Mucosa of gallbladder (tissue), 1 donor: ENCODE measurements around the gene IGF1R. TPM values are rescaled to one million over a fixed set of nuclear protein-coding genes. Genes with fewer than 3 reads are reported as not detected.

Experiments used
- DNase-seq: peaks from one replicate; pipeline ENCODE4 v3.0.0-alpha.2; 2020; ENCODE audit warnings: low spot score
- total RNA-seq: library from RNA; stranded (reverse); gene quantifications from one replicate; pipeline ENCODE4 v1.2.1, GENCODE V29; 2021
- donor health status: DM: no; HTN: no; CAD: no.

Gene IGF1R
- total RNA-seq, 1 donor from 2014 or later = 46.9 TPM

DNA sequence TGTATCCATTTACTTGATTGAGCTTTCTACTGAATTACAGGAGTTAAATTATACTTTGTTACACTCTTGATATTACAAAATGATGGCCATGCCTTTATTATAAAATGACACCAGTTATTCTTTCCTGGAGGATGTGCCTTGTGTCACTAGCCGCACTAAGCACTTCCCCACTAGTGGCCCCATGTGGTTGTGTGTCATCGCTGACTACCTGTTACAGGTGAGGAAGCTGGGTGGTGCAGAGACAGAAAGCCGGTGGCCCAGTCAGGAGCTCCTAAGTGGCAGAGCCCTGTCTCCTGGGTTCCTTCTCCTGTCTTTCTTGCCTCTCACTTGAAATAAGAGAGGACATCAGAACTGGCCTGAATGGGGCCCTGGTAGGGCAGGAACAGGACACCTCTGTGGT, 96.8 kb downstream of the IGF1R start:
- no peak for DNase-seq

DNA sequence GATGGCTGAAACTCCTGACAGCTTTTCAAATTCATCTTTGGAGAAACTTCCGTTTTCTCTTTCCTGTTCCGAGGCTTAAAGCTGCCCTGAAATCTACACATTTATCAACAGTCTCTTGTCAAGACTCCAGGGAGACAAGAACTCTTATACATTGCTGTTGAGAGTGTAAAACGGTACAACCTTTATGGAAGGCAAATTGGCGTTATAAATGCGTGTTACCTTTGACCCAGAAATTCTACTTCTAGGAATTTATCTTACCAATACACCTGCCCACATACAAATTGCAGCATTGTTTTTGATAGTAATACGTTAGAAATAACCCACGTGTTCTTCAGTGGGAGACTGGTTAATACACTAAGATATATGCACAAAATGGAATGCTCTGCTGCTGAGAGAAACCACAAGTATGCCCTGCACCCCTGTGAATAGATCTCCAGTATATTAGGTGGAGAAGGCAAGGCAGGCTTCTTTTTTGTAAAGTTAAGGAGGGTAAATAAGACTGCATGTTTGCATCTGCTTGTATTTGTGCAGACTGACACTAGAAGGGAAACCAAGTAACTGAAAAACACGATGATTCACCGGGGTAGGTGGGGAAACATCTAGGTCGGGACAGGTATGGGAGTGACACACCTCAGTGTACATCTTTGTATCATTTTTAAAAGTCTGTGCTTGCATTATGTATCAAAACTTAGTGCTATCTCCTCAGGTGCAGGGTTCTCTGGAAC, 97.5 kb downstream of the IGF1R start:
- no peak for DNase-seq

DNA sequence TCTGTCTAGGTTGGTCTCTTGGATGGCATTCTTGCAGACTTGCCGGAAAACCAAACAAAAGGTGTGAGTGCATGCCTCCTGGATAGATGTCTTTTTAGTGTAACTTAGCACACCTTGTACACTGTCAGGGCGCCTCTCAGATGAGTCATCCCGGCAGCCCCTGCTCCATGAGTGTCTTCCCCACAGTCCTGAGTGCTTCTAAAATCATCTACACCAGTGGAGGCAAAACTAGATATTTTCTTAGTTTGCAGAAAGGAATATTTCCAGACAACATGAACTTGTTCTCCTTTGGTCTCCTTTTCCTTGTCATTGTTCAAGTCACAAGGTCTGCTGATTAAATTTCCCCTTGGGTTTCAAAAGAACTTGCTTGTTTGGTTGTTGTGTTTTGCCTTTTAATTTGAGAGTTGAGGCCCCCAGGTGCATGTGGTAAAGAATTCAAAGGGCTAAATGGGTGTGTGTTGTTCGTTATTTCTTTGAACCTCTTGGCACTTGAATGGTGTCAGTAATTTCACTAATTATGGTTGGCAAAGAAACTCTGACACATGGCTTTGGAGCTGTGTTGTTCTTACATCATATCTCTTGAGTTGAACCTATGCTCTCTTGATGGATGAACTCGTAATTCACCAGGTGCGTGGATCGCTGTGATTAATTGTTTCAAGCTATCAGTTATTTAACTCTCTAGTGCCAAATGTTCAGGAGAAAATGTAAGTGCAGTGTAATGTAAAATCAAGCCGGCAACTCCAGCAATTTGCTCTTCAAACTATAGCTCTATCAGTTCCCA, 98.2 kb downstream of the IGF1R start:
- DNase-seq = no peak

DNA sequence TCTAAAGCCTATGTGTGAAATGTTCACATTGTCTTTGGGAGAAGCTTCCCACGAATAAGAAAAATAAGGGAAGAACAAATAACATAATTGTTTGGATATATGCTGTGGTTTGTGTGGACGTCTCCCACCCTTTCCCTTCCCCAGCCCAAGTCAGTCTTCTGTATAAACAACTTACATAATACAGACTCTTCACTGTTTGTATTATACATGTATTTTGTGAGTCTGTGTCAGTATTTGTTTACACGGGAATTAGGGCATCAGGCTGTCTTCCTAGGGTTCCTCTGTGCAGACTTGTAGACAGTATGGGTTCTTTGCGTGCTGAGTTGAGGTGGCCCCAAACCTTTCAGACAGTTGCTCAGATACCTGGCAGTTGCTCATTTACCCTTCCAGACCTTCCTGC, 103.4 kb downstream of the IGF1R start:
- DNase-seq = no peak

DNA sequence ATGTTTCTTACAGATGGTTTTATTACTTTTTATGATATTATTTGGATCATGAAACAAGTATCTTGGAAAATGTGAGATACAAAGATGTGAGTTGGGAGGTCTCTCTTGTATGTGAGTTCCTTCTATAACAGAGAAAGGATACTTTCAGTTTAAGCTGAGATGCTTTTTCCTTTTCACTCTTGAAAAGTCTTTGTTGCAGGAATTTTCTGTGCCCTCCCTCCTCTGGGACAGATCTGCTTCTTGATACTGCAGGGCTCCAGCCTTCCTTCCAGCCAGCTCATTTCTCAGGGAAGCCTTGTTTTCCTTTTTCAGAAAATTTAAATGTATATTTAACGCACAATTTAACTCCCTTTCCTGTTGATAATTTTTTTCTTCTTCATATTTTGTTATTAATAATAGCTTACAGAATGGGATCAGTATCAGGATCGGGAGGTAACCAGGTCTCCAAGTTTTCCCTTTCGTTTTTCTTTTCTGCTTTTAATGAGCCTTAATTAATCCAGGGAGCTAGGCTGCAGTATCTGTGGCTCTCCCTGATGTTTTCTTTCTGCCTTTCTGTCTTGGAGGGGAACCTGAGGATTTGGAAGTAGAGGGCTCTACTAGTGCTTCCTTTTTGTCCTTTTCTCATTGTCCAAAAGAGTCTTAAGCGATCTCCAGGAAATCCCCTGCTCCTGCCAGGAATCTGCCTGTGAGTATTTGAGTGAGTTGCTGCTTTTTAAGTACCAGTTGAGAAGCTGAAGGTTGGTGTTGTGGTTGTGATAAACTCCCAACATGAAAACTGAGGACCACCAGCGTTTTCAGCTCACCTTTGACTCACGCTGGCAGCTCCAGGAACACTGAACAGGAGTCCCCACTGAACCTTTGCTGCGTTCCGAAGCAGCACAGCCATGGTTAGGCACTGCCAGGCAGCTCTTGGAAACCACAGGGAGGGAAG, 105.7 kb downstream of the IGF1R start:
- no peak for DNase-seq

DNA sequence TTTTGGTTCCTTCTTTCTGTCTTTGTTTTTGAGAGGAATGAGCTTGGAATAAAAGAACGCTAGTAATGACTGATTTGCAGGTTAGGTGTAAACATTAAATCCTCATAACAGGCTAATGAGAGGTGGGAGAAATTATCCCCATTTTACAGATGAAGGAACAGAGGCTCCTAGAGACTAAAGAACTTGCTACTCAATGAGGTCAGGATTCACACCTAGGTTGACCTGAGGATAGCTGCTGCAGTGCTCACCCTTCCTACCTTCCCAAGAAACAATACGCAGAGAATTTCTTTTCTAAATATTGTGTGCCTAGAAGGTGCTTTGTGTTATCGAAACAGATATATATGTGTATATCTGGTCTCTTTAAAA, 106.3 kb downstream of the IGF1R start:
- DNase-seq = no peak

DNA sequence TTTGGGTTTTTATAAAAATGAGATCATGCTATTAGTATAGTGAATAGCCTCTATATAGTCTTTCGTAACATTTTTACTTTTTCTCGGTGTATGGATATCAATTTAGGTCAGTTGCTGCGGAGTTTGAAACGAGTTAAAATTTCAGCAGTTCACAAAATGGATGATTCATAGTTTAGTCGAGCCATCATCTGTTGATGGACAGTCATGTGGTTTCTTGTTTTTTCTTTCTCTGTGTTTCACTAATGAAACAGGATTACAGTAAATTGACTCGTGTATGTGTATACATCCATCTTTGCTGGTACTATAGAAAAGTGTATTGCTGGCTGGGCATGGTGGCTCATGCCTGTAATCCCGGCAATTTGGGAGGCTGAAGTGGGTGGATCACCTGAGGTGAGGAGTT, 106.8 kb downstream of the IGF1R start:
- DNase-seq = no peak

DNA sequence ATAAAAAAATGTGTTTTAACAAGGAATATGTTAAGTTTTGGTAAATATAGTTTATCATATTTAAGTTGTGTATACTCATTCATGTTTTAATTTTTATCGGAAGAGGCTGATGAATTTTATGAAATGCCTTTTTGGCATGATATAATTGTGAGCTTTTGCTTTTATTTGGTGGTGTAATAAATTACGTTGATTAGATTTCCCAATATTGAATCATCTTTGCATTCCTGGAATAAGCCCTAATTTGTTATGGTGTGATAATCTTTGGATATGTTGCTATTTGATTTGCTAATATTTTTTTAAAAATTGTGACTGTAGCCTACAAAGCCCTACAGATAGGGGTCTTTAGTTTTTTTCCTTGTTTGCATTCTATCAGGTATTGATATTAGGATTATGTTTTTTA, 107.4 kb downstream of the IGF1R start:
- DNase-seq = no peak

DNA sequence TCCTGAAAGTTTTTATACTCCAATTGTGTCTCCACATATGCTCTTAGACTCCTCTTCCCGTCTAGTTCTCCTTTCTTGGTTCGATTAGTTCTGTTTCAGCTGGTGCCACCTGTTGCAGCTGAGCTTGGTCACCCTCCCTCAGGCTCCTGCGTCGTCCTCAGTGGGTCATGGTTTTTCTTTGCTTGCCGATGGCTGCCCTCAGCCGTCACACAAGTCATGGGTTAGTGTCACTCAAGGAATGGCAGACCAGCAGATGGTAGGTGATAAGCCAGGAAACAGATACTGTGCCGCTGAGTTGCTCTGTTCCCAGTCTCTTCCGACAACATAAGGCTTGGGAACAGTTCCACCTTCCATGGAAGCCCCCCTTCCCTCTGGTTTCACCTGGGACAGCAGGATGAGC, 109.9 kb downstream of the IGF1R start:
- DNase-seq = no peak

DNA sequence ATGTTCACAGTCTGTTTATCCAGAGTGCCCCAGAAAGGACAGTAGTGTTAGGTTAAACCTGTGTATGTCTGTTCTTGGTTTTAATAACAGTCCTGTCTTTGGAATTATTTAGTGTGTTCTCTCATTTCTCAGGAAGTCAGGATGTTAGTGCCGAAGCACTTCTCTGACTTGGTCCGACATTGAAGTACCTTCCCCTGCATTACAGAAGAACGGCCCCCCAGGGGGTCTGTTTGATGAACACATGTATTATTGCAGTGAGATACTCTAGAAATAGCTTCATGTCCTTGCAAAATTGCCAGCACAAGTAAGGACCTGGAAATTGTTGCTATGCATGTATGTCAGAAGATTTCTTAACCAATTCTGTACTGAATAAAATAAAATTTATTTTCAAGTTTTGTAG, 110.9 kb downstream of the IGF1R start:
- DNase-seq = no peak

DNA sequence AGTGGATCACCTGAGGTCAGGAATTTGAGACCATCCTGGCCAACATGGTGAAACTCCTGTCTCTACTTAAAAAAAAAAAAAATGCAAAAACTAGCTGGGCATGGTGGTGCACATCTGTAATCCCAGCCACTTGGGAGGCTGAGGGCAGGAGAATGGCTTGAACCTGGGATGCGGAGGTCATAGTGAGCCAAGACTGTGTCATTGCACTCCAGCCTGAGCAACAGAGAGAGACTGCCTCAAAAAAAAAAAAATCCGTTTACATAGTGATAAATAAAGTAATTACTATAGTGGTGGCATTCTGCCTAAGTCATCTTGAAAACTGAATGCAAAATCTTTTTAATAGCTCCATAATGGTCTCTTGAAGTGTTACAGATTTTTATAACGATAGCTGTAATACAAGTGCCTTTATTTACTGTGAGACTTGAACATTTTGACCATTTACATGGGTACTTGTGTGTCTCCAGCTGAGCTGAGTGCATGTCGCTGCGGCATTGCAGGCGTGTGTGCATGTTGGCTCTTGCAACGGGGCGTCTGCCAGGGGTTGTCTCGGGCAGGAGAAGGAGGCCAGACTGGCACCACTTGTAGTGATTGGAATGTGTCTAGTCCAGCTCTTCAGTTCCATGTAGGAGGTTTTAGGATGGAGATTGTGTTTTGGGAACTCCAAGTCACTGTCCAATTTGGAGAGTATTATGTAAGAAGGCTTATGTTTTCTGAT, 111.9 kb downstream of the IGF1R start:
- DNase-seq = no peak

DNA sequence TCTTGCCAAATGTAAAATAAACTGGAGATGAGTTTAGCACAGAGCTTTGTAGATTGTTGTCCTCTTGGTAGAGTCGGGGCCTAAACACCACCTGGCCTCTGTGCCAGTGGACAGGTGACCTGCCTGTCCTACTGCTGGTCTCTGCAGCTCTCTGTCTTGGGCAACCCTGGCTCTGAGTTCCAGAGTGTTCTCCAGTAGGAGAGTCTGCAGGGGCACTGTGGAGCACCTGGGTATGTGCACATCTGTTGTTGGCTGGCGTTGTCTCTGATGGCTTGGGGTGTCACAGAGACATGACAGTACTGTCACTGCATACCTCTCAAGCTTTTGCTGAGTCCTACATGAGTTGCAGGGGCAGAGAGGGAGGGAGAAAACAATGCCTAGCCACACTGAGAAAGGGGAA, 112.6 kb downstream of the IGF1R start:
- DNase-seq = no peak

DNA sequence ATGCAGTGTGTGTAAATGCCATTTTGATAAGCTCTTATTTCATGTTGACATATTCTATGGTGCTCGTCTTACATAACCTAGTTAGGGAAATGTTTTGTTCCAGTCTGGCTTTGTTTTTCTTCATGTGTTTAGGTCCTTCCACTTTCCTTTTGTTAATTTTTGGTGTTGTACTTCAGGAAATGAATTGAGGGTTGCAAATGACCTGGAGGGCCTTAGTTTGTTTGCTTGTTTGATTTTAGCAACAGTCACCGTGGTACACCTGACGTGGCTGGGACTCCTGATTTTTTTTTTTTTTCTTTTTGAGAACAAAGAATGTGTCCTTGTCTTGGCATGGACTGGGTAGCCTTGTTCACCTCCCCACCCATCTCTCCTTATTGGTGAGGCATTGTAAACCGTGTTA, 114.8 kb downstream of the IGF1R start:
- no peak for DNase-seq

DNA sequence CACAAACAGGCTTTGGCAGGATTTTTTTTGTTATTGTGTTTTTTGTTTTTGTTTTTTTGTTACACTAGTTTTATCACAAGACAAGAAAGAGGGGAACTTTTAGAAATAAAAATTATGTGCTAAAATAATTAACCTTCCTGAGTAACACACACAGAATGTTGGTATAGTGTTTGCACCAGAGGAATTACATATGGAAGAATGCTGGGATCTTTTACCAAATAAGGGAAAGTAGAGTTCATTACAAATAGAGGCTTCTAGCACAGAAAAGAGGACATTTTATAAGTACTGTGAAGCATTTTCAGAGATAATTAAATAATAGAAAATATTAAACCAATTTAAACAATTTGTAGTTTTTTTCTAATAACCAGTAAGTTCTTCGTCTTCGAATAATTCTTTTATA, 116.0 kb downstream of the IGF1R start:
- no peak for DNase-seq

DNA sequence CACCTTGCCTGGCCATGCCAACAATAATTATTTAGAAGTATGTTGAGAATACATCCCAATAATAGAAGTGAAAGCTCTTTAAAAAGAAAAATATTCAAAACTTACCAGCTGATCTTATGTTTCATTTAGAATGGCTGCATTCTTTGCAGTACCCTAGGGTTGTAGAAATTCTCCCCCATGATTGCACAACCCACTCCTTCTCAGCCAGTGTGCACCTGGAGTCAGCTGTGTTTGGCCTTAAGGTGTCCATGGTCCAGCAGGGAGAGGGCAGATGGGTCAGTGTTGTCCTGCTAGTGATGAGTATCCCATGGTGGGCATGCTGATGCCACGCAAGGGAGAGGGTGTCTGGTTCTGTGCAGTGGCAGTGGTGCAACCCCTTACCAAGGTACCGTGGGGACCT, 117.3 kb downstream of the IGF1R start:
- no peak for DNase-seq

DNA sequence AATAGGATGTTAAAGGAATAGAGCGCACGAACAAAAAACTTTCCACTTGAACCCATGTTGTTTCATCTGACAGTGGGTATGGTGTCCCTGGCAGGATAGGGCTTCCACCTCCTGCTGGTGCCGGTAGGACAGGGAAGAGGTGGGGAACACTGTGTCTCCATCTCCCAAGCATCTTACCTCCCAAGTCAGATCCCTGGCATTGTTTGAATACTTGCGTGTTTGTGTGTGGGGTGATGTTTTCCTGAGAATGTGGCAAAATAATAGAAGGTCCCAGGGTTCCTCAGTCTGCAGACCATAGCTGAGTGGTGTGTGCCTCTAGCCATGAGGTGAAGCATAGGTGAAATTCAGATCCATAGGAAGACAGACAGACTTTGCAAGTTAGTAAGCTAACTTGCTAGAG, 119.4 kb downstream of the IGF1R start:
- no peak for DNase-seq

DNA sequence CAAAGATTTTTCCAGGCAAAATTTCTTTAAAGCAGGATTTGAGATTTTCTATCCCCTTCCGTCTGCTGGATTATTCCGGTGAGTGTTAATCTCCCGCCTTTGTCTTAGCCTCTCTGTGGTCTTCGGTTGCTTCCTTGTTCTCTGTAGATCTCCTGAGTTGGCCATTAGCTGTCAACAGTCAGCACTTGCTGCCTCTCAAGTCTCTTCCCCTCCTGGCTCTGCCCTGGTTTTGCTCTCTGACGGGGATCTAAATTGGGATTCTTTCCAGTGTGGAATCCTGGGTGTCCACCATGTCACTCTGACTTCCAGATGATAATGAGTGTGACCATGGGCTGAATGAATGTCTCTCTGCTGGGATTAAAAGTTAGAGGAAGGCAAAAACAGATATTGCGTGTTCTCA, 121.5 kb downstream of the IGF1R start:
- DNase-seq = no peak

DNA sequence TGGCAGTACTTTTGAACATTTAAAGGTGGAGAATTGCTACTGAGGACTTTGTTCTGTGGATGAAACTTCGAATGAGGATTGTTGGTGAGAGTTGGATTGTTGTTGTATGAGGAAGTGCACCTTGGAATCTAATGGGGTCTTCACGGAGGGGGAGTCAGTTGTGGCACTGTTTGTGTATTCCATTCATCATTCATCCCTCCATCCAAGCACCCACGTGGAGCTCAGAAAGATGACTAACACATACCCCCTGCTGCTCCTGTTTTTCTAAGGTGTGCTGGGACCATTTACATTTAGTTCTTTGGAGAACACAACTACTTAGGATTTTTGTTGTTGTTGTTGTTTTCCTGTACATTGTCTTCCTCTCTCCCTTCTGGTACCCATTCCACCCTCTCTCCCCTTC, 122.6 kb downstream of the IGF1R start:
- no peak for DNase-seq

DNA sequence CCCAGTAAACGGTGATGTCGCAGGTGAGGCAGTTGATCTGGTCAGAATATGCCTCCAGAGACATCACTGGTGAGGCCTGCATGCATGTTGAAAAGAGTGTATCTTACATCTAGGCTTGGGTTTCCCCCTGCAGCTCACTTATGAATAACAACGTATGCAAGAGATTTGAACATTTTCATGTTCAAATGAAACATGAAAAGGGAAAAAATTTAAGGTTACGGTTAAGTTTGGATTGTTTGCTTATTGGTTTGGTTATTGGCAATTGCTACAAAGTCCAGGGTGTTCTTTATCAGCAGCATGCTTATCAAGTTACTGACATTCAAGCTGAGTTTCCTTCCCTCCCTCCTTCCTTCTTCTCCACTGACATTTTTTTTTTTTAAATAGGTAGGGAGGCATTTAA, 123.2 kb downstream of the IGF1R start:
- no peak for DNase-seq

DNA sequence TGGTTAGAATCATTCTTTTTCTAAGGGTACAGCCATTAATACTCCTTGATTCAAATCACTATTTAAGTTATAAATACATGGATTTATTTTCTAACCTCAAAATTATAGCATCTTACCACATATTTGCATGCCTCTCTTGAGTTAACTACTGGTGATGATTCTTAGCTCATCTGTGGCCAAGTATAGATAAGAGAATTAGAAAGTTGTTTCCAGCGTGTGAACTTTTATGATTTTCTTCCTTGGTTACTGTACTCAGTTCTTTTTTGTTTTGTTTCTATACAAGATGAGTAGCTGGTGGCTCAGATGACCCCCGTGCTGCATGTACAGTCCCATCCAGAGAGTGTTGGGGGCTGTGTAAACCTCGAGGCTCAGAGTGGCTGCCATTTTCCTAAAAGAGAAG, 124.6 kb downstream of the IGF1R start:
- no peak for DNase-seq

DNA sequence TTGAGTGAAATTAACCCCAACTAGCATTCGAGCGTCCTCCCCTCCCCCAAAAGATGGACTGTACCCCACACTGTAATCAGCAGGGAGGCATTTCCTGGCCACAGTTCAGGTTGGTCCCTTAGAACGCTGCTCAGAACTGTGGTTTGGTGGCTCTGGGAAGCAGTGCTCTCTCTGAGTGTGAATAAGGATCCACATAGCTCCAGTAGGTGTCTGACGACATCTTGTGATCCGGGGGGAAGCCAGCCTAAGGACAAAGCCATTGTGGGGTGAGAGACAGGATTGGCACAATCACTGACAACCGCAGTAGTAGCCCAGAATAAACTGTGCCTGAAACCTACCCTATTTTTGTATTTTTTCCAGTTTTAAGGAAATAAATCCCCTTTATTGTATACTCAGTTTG, 125.3 kb downstream of the IGF1R start:
- DNase-seq = no peak
